Astrocyte of the cerebellum (primary cell): Measurements from ENCODE around the gene SORL1.

Experiments used
- DNase-seq: peaks from one replicate; pipeline ENCODE4 v3.0.0-alpha.2; 2011; ENCODE audit warnings: low read depth
- H3K4me3 ChIP-seq: 2 replicates; pipeline ENCODE4 v1.5.1; 2011; ENCODE audit warnings: mild to moderate bottlenecking, low read depth, low read length, moderate library complexity
- CTCF ChIP-seq: IDR thresholded peaks from 2 replicates; pipeline ENCODE4 v1.5.1; 2012; ENCODE audit warnings: low read length, low read depth, moderate library complexity, mild to moderate bottlenecking; ENCODE audit errors: missing control alignments
- in situ Hi-C: cut with HindIII; loops from 2 replicates; pipeline ENCODE4 v1.10.0; 2017; ENCODE audit warnings: low sequenced_read_pairs

Gene SORL1

GRCh38 chr11:121656328-121657090 is 204.4 kb downstream of the SORL1 start:
- H3K4me3 ChIP-seq = no peak overlapping the region
- no peak for TF ChIP-seq CTCF
- no peak for DNase-seq
- in situ Hi-C loops = no loop called here

GRCh38 chr11:121657146-121657545 is 205.0 kb downstream of the SORL1 start:
- no peak for DNase-seq
- in situ Hi-C loops = no loop called here
- H3K4me3 ChIP-seq = no peak overlapping the region
- TF ChIP-seq CTCF = no peak

GRCh38 chr11:121659811-121660210 is 207.7 kb downstream of the SORL1 start:
- in situ Hi-C loops = no loop called here
- no peak for TF ChIP-seq CTCF
- H3K4me3 ChIP-seq = no peak overlapping the region
- no peak for DNase-seq

- TF ChIP-seq CTCF = peak; percentile 1
- H3K4me3 ChIP-seq = no peak overlapping the region
- DNase-seq = no peak
- in situ Hi-C loops = no loop called here
Observed at GRCh38 chr11:121661880-121662486, 209.9 kb downstream of the SORL1 start.

- in situ Hi-C loops = no loop called here
- no peak for TF ChIP-seq CTCF
- no peak for DNase-seq
Observed at GRCh38 chr11:121664144-121664543, 212.0 kb downstream of the SORL1 start.

GRCh38 chr11:121665206-121665838 is 213.2 kb downstream of the SORL1 start:
- in situ Hi-C loops = no loop called here
- no peak overlapping the region for H3K4me3 ChIP-seq
- no peak for DNase-seq
- no peak for TF ChIP-seq CTCF

More at GRCh38 chr11:121664144-121664543, 212.0 kb downstream of the SORL1 start:
- H3K4me3 ChIP-seq = no peak overlapping the region
